ENCODE results near the gene LPCAT3. TPM values are rescaled to one million over a fixed set of nuclear protein-coding genes. Genes with fewer than 3 reads are reported as not detected.

The LPCAT3 gene
- total RNA-seq, 1 donor from 2014 or later: 34.7 TPM

DNA sequence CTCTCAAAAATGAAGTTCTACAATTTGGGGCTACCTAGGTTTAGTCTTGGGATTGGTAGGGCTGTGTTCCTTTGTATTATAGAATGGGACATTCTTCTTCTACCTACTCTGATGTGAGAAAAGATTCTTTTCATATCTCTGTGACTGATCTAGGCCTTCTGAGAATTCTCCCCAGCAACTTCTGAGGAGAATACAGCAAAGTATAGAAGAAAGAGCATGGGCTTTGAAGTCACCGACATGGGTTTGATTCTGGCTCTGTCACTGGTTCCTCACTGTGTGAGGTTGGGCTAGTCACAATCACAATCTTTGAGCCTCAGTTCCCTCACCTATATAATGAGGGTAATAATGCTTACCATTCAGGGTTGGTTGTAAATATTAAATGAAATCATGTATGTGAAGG is 85.5 kb downstream of the LPCAT3 start:
- intact Hi-C loops (cut with DNase I): no loop called here
- DNase-seq (ENCODE audit: low spot score) (no peak), ATAC-seq (no peak)

GRCh38 chr12:6929466-6930452 is 88.5 kb downstream of the LPCAT3 start:
- DNase-seq (ENCODE audit: low spot score): no peak
- no peak for ATAC-seq
- intact Hi-C loops (cut with DNase I): no loop called here

GRCh38 chr12:6928703-6929407 is 89.4 kb downstream of the LPCAT3 start:
- ATAC-seq (no peak), DNase-seq (ENCODE audit: low spot score) (no peak)
- intact Hi-C loops (cut with DNase I): no loop called here

GRCh38 chr12:6928022-6928702 is 90.1 kb downstream of the LPCAT3 start:
- no peak for ATAC-seq
- no peak for DNase-seq (ENCODE audit: low spot score)
- intact Hi-C loops (cut with DNase I): no loop called here

DNA sequence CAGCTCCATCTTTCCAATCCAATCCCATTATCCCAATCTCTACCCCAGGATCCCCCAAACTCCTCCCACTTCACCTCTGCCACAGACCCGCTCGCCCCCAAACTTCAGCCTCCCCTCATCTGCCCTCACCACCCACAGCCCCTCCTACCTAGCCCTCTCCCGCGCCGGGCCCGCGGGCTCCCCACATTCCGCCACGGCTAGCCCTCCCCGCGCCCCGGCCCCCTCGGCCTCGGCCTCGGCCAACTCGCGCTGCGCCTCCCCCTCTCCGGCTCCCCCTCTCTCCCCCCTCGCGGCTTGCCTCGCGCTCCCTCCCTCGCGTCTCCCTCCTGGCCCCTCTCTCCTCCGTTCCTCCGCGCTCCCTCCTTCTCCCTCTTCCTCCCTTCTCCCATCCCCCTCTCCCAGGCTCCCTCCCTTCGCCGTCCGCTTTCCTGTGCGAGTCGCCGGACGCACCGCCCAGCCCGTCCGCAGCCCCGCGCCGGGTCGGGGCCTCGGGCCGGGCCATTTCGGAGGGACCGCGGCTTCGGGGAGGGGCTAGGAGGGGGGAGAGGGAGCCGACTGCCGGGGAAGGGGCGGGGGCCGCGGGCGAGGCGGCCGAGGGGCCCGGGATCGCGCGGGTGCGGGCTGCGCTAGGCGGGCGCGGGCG is 90.8 kb downstream of the LPCAT3 start, which contains the start of gene ATN1:
Gene ATN1, plus strand, starts transcription at position 581 of the 643 bp plus-strand sequence. CDS start 6,043 bp downstream, outside the sequence.
- peak; percentile 94 for DNase-seq (ENCODE audit: low spot score)
- intact Hi-C loops (cut with DNase I): no loop called here

More for the DNA sequence above, 90.8 kb downstream of the LPCAT3 start, which contains the start of gene ATN1:
- peak; percentile 67 for ATAC-seq

Small RNA genes within 50 kb of the gene (microRNA-seq; reads per million reads assigned to microRNA genes)
- gene MIR141 (35.1 reads per million, percentile 41 among the genes with 10 or more reads in this experiment), gene MIR200C (143 reads per million, percentile 60 among the genes with 10 or more reads in this experiment)

Other genes with a start within 250 kb of the LPCAT3 start
- gene LAG3, start 246.0 kb downstream of the LPCAT3 start, total RNA-seq: 3.4 TPM
- 20.6 TPM for gene CD4, start 228.9 kb downstream of the LPCAT3 start, total RNA-seq
- 4.5 TPM for gene GPR162, start 196.7 kb downstream of the LPCAT3 start, total RNA-seq
- gene P3H3, start 190.1 kb downstream of the LPCAT3 start, total RNA-seq: 27.4 TPM
- 7.1 TPM for gene GNB3, start 177.6 kb downstream of the LPCAT3 start, total RNA-seq
- 0.71 TPM for gene CDCA3, start 167.2 kb downstream of the LPCAT3 start, total RNA-seq
- 70.1 TPM for gene USP5, start 166.3 kb downstream of the LPCAT3 start, total RNA-seq
- 233 TPM for gene TPI1, start 150.9 kb downstream of the LPCAT3 start, total RNA-seq
- 12.3 TPM for gene SPSB2, start 145.2 kb downstream of the LPCAT3 start, total RNA-seq
- 13.4 TPM for gene LRRC23, start 113.7 kb downstream of the LPCAT3 start, total RNA-seq
- 36.9 TPM for gene ENO2, start 103.9 kb downstream of the LPCAT3 start, total RNA-seq
- 140 TPM for gene ATN1, start 90.5 kb downstream of the LPCAT3 start, total RNA-seq
- not detected for gene RNU7-1, start 74.7 kb downstream of the LPCAT3 start, total RNA-seq
- gene C12orf57, start 74.5 kb downstream of the LPCAT3 start, total RNA-seq: 177 TPM
- gene PTPN6, start 67.1 kb downstream of the LPCAT3 start, total RNA-seq: 35.0 TPM
- 112 TPM for gene PHB2, start 47.8 kb downstream of the LPCAT3 start, total RNA-seq
- 42.9 TPM for gene EMG1, start 47.6 kb downstream of the LPCAT3 start, total RNA-seq
- 662 TPM for gene C1S, start 42.2 kb upstream of the LPCAT3 start, total RNA-seq
- gene C1R, start 74.0 kb upstream of the LPCAT3 start, total RNA-seq: 628 TPM
- 117 TPM for gene C1RL, start 90.7 kb upstream of the LPCAT3 start, total RNA-seq
- 4.5 TPM for gene RBP5, start 110.4 kb upstream of the LPCAT3 start, total RNA-seq
- gene CLSTN3, start 111.9 kb upstream of the LPCAT3 start, total RNA-seq: 43.8 TPM
- 61.5 TPM for gene PEX5, start 171.2 kb upstream of the LPCAT3 start, total RNA-seq